Liver (tissue), 3 donors: ENCODE data around the gene NOP9.

ENCODE experiments used
- CTCF ChIP-seq: fragments of 150-350 bp; IDR thresholded peaks from 2 replicates; pipeline ENCODE4 v1.5.1; 2017; ENCODE audit warnings: improper control_type of control experiment, low read depth, low read length; ENCODE audit not compliant: missing input control
- FOXA1 ChIP-seq: IDR thresholded peaks from 2 replicates; pipeline ENCODE4 v1.6.1; 2016; ENCODE audit warnings: antibody characterized with exemption
- MAX ChIP-seq: IDR thresholded peaks from 2 replicates; pipeline ENCODE4 v1.6.1; 2016; ENCODE audit warnings: antibody characterized with exemption
- REST ChIP-seq: IDR thresholded peaks from 2 replicates; pipeline ENCODE4 v1.6.1; 2016; ENCODE audit warnings: antibody characterized with exemption, mild to moderate bottlenecking
- SP1 ChIP-seq: IDR thresholded peaks from 2 replicates; pipeline ENCODE4 v1.6.1; 2018; ENCODE audit warnings: antibody characterized with exemption, mild to moderate bottlenecking
- donor health status: healthy.
- donor health status: healthy.

GRCh38 chr14:24356208-24356607, 56.6 kb downstream of the NOP9 start:
- no peak for TF ChIP-seq SP1
- TF ChIP-seq FOXA1, result no peak
- TF ChIP-seq REST, result no peak
- no peak for TF ChIP-seq CTCF
- TF ChIP-seq MAX, result no peak
